OCI-LY1 (cell line): ENCODE measurements around the gene CKAP5.

Experiments used
- EZH2 ChIP-seq: fragments of 200-600 bp; sonication (generic), shearing (Covaris generic); IDR thresholded peaks from 2 replicates; pipeline ENCODE4 v1.8.0; 2017; ENCODE audit warnings: borderline replicate concordance, mixed run types, mild to moderate bottlenecking, antibody characterized with exemption, low read length, moderate library complexity, mixed read lengths
- TF ChIP-seq, protein P1 (sequence below): fragments of 200-600 bp; sonication (generic), shearing (Covaris generic); IDR thresholded peaks from 2 replicates; pipeline ENCODE4 v1.5.1; 2017; ENCODE audit warnings: mild to moderate bottlenecking, antibody characterized with exemption, low read length, moderate library complexity, mixed read lengths

DNA sequence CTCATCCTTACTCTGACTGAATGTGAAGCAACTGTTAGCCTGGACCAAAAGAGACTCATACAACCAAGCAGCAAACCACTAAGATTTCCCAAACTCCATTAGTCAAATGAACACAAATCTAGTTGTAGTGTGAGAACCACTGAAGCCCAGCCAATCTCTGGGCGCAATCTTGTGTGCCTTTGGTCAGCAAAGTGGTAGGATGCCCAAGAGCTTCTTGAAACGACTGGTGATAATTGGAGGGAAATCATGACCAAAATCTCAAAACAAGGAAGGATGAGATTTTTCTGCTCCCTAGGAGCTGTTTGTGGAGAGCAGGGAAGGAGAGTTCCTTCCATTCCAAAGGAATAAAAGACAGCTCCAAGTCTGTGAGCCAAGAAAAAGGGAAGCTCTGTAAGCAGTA is 103.0 kb downstream of the CKAP5 start:
- TF ChIP-seq, protein P1, sequence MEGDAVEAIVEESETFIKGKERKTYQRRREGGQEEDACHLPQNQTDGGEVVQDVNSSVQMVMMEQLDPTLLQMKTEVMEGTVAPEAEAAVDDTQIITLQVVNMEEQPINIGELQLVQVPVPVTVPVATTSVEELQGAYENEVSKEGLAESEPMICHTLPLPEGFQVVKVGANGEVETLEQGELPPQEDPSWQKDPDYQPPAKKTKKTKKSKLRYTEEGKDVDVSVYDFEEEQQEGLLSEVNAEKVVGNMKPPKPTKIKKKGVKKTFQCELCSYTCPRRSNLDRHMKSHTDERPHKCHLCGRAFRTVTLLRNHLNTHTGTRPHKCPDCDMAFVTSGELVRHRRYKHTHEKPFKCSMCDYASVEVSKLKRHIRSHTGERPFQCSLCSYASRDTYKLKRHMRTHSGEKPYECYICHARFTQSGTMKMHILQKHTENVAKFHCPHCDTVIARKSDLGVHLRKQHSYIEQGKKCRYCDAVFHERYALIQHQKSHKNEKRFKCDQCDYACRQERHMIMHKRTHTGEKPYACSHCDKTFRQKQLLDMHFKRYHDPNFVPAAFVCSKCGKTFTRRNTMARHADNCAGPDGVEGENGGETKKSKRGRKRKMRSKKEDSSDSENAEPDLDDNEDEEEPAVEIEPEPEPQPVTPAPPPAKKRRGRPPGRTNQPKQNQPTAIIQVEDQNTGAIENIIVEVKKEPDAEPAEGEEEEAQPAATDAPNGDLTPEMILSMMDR, result no peak
- no peak for TF ChIP-seq EZH2
